ENCODE results near the gene SLC13A3. TPM values are rescaled to one million over a fixed set of nuclear protein-coding genes. Genes with fewer than 3 reads are reported as not detected.

The SLC13A3 gene
- 2.3 and 2.4 TPM in 2 replicates for total RNA-seq

GRCh38 chr20:46651091-46651962 is at the start of gene SLC13A3:
TSS of gene SLC13A3 (minus strand) at chr20:46651459. CDS start at chr20:46651421, 38 bp downstream.

GRCh38 chr20:46689082-46689753 is 38.0 kb upstream of the SLC13A3 start, which contains the start of gene TP53RK:
TSS of gene TP53RK (minus strand) at chr20:46689444. CDS start at chr20:46689414, 30 bp downstream.

DNA sequence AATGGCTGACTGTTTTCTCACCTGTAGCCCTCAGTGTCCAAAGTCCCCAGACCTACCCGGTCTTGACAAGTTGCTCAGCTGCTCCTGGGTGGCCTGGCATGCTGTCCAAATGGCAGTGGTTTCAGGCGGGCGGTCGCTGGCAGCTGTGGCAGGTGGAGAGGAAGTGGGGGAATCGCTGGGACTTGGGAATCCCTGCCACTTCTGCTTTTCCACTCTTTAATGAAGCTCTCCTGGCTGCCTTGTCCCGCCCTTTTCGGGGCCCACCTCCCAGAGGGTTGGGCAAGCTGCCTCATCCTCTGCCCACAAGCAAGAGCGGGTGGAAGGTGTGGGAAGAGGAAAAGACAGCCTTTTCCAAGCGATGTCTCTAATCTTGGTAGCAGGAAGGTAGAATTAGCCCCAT is 100.8 kb downstream of the SLC13A3 start, which contains the start of gene OCSTAMP:
OCSTAMP (minus strand) TSS at position 194 of the 400 bp plus-strand sequence; CDS start at position 100, 94 bp downstream.

DNA sequence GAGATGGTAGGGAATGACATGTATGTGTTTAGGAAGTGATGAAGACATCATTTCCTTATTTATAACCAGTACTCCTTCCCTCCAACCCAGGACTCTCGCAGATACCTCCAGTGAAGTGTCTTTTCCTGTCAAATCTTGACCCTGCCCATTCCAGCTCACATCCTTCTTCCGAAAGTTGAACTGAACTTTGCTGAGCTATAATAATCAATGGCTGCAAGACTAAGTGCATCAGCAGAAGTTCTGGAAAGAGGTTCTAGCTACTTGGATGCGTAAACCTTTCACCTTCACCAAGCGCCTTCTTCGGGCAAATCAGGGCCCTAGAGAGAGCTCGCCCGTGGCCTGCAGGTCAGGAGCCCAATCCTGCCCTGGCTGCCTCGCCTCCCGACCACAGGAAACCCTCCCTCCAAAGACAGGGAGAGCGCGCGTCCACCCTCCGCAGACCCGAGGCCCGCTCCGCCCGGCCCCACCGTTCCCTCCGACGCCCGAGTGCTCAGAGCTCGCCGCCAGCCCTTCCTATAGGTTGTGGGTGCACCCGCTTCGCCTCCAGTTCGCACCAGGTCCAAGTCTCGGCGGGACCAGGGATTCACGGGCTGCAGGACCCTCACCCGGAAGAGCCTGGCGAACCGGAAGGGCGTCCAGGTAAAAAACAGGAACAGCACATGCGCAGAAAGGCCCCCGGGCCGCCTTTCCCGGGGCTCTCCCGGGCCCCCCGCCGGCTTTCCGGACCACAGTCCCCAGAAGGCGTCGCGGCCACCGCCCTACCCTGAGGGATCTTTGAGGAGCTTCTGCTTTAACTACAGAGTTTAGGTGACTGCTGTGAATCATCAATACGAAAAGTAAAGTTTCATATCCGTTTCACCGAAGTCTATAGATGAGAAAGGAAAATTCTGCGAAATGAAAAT is 138.1 kb downstream of the SLC13A3 start, which contains the start of gene ZNF334:
ZNF334 (minus strand) TSS at position 617 of the 902 bp plus-strand sequence. CDS start 1,457 bp downstream, outside the sequence.

Other genes with a start within 250 kb of the SLC13A3 start
- 64.8 and 80.3 TPM in 2 replicates for gene ELMO2, start 244.8 kb downstream of the SLC13A3 start, total RNA-seq
- 1.9 and 4.1 TPM in 2 replicates for gene ZNF334, start 137.9 kb downstream of the SLC13A3 start, total RNA-seq
- gene OCSTAMP, start 100.8 kb downstream of the SLC13A3 start, total RNA-seq, result not detected in 2 replicates
- gene TP53RK, start 38.0 kb upstream of the SLC13A3 start, total RNA-seq, result 23.7 and 28.6 TPM in 2 replicates
- 71.3 and 107 TPM in 2 replicates for gene SLC2A10, start 58.2 kb upstream of the SLC13A3 start, total RNA-seq
- gene EYA2, start 243.4 kb upstream of the SLC13A3 start, total RNA-seq, result 1.5 and 2.6 TPM in 2 replicates